Right hindlimb (tissue), 1 donor: ENCODE data around the gene SKI.

Experiments used
- DNase-seq: peaks from one replicate; pipeline ENCODE4 v3.0.0-alpha.2; 2018

The SKI gene

DNA sequence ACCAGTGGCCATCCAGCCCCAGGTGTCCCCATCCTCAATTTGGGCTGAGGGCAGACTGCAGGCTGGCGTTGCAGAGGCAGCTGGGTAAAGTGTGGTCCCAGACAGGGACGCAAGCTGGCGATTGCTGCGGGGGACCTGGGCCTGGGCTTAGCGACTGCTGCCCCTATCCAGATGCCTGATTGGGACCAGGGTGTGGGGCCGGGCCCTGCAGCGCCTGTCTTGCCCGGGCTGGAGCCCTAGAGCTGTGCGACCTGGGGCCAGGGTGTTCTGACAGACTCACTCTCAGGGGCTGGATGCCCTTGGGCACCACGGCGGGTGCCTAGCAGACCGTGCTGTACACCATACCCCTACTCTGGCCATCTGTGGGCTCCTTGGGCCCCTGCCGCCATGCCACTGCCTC, 17.3 kb upstream of the SKI start:
- DNase-seq = peak; percentile 28

DNA sequence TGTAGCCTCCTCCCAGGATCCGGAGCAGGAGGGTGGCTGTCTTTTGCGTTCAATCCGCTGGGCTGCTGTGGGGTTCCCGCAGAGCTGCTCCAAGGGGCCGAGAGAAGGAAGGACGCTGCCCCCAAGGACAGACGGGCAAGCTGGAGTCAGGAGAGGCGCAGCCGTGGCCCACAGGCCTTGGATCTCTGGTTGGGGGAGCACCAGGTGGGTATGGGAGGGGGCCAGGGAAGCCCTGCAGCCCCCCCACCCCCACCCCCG, 15.9 kb upstream of the SKI start:
- no peak for DNase-seq

DNA sequence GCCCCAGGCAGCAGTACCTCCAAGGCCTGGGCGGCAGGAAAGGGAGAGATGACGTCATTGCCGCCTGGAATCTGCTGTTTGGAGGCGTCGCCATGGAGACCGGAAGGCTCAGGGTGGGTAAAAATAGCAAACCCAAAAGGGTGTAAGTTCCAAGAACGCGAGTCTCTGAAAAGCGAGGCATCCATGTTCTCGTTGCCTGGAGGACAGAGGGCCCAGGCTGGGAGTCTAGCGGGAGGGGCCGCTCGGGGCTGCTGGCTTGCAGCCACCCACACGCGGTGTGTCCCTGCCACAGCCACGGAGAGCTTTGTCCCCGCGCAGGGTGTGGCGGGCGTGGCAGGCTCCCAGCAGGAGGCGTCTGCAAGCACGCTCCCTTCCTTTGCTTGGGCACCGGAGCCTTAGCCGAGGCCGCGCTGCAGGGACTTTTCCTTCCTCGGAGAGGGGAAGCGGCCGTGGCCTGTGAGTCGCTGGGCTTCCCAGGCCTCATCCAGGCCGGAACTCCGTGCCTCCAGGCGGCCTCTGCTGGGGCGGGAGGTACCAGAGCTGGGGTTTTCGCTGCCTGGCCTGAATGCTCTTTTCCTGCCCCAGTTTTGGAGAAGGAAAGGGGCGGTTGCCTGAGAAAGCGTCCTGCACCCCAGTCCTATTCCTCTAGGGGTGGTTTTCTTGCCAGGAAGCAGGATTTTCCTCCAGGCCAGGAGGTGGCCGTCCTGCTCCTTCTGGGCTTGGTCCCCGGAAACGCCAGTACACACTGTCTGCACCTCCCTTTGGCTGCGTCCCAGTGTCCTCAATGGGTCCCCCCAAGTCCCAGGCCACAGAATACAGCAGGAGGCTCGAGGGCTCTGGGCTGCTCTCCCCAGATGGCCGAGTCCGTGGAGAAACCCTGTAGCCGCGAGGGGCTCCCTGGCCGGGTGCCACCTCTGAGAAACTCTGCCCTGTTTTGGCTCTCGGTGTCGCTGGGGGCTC, 15.3 kb upstream of the SKI start:
- peak; percentile 96 for DNase-seq

DNA sequence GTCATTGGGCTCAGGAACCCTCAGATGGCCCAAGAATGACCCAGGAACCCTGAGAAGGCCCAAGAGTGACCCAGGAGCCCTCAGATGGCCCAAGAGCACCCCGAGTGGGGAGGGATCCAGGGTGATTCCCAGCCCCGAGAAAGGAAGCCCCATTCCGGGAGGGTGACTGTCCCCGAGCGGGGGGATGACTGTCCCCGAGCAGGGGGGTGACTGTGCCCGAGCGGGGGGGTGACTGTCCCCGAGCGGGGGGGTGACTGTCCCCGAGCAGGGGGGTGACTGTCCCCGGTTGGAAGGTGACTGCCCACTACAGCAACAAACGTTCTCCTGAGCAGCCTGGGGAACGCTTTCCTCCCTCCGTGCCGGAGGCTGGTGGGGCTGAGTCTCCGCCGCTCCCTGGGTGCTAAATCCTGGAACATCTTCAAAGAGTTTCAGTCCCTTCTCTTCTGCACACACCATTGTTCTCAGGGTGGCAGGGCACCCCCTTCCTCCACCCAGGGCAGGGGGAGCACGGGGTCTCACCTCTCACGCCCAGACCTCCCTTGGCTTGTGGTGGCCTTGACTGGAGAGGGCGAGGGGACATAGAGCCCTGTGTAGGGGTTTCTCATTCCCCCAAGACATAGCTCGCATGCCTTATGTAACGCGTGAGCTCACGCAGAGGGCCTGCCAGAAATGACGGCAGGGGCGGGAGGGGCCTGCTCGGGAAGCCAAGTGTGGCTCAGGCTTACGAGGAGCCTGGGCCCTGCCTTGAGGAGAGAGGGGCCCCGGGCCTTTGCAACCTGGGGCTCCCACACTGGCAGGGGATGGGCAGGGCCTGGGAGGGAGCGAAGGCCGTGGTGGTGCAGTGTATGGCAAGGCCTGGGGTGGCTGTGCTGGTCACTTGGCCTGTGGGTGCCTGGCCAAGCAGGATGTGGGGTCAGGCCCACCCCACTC, 14.3 kb upstream of the SKI start:
- DNase-seq = peak; percentile 93

DNA sequence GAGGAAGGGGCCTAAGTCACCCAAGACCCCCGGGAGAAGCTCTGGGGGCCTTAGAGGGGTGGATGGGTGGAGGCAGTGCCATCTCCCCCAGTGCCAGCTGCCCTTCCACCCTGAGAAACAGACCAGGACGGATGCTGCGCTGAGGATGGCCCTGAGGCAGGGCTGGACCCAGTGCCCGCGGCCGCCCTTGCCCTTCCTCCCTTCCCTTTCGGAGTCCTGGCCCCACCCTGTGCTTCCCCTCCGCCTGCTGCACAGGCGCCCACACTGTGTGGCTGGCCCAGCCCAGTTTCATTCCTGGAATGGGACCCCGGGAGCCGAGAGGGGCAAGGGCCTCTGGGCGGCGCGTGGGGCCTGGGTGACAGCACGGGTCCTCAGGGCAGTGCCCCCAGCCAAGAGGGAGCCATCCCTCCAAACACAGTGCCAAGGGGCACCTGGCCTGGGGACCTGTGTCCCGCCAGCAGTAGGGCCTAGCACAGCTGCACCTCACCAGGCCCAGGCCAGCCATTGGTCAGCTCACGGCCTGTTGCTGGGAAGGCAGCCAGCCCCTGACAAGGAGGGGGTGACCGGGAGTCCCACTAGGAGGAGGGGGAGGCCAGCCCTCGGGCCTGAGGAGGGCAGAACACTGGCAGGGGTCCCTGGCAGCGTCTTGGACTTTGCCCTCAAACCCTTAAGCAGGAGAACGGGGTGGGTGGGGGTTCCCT, 13.4 kb upstream of the SKI start:
- peak; percentile 78 for DNase-seq

DNA sequence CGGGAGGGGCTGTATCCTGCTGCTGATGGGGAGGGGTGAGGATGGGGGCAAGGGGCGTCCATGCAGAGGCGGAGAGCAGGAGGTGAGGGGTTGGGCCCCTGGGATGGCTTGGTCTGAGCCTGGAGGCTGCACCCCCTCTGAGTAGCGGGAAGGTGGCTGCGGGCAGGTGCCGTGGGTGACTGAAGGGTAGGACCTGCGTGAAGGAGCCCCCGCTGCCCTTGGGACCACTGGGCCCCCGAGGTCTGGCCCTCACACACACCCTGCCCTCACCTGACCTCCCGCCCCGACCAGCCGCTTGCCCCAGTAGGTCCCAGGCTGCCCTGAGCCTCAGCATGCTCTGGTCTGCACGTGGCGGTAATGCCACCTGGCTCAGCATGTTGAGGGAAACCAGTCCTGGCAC, 12.8 kb upstream of the SKI start:
- DNase-seq = peak; percentile 29

DNA sequence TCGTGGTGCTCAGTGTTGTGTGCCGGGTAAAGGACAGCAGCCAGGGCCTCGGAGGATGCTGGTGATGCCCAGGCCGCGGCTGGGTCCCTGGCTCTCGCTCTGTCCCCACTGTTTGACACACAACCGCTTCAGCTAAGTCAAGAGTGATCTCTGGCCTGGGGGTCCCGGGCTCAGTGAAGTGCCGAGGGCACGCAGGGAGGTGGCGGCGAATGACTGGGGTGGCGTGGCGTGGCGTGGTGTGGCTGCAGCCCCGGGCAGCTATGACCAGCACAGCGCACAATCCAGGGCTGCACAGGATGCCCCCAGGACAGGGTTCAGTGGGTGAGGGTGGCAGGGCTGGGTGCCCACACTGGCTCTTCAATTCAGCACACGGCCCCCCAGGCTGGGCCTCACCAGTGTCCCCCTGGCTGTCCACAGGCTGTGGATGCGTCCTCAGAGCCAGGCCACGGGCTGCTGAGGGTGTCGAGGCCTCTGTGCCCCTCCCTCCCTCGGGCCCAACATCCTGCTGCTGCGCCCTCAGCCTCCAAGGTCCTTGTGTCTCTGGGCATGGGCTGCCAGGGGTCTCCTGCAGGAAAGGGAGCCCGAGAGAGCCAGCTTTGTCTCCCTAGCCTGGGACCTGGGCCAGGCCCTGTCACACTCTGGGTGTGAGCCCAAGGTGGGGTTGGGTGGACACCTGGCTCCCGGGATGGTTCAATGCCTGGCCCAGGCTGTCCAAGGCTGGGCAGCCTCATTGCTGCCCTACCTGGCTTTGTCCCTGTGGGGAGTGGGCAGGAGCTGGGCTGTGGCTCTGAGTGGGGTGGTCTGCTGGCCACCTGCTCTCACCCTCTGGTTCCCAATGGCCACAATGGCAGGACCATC, 12.0 kb upstream of the SKI start:
- peak; percentile 17 for DNase-seq

DNA sequence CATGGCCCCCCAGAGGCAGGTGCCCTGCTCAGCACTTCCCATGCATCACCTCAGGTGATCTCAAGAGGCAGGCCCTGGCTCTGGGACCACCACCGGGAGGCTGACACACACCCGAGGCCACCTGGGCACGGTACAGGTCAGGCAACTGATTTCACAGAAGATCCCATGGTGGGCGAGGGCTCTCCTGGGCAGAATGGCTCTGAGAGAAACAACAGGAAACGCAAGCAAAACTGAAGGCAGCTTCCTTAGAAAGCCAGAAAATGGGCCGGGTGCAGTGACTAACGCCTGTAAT, 11.4 kb upstream of the SKI start:
- DNase-seq = peak; percentile 26

DNA sequence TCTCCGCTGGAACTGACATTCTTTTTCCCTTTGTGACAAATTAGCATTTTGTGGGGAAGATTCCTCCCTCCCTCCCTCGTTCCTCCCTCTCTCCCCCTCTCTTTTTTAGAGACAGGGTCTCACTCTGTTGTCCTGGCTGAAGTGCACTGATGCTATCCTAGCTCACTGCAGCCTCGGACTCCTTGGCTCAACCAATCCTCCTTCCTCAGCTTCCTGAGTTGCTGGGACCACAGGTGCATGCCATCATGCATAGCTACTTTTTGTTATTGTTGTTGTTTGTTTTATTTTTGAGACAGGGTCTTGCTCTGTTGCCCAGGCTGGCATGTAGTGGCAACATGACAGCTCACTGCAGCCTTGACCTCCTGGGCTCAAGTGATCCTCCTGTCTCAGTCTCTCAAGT, 6.8 kb upstream of the SKI start:
- no peak for DNase-seq

DNA sequence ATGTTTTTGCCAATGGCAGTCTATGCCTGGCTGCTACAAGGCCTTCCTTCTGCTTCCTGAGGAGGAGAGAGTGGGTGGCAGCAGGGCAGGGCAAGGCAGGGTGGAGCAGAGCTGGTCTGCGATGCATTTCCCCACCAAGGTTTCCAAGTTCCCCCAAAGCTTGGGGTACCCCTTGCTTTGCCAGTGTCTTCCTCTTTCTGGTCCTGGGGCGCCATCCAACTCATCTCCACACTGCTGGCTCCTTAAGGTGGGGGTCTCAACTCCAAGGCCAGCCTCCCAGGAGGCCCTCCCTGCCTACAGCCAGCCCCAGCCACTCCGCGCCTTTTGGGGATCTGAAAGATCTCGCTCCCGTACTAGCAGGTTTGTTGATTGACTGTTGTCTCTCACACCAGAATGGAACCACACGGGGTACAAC, 3.9 kb upstream of the SKI start:
- no peak for DNase-seq

DNA sequence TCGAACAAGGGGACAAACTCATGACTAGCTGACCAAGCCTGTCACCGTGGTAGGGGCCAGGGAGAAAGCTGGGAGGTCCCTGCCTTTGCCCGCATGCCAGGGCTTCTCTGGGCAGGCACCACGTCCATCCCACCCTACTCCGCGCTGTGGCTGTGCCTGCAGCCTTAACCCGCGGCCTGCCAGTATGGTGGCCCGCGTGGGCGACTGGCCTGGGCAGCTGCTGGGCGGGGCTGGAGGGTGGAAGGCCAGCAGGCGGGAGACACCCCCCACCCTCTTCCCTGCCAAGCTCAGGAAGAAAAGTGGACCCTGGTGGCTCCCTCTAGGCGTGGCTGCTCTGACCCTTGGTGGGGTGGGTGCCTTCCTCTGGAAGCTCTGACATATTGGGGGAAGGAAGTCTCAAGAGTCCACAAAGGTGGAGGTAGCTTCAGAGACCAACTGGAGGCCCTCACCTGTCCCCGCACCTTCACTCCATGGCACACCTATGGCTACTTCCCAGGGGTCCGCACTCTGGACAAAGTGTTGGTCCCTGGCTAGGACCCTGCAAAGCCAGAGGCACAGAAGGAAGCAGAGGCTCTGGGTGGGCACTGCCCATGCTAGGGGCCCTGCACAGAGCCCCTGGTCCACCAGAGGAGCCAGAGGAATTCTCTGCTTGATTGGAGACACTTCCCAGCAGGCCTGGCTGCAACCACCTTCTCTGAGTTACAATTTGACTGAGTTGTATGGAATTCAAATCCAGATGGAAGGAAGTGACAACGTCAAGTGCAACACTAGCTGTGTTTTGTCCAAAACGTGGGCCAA, 3.3 kb upstream of the SKI start:
- peak; percentile 32 for DNase-seq

DNA sequence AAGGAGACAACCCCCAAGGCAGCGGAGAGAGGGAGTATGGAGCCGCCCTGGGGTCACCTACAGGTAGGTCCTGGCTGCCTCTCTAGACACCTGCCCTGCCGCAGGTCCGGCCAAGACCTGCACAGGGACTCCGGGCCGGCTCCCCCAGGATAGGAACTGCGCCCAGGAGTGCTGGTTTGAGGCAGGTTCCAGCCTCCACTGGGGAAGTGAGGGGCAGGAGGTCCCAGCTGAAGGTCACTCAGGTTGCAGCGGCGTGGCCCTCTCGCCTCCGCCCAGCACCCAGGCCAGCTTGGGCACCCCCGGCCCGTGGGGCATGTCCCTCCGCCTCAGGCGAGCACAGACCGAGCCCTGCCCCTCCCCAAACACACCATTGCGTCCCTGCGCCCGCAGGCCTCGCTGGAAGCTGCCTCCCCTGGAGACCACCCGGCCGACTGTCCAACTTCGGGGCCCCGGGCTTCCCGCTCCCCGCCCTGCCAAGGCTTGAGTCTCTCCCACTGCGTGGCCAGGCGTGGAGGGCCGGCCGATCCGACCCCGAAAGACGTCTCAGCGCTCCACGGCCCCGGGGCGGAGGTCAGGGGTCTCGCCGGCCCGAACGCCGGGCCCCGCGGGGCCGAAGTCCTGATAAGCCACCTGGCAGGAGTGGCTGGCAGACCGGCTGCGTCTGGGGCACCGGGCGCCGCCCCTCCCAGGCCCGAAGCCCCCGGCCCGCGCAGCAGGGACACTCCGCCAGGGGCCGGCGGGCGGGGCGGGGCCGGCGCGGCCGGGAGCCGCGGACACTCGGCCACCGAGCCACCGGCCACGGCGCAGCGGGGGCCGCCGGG, 1.4 kb upstream of the SKI start:
- peak; percentile 57 for DNase-seq

DNA sequence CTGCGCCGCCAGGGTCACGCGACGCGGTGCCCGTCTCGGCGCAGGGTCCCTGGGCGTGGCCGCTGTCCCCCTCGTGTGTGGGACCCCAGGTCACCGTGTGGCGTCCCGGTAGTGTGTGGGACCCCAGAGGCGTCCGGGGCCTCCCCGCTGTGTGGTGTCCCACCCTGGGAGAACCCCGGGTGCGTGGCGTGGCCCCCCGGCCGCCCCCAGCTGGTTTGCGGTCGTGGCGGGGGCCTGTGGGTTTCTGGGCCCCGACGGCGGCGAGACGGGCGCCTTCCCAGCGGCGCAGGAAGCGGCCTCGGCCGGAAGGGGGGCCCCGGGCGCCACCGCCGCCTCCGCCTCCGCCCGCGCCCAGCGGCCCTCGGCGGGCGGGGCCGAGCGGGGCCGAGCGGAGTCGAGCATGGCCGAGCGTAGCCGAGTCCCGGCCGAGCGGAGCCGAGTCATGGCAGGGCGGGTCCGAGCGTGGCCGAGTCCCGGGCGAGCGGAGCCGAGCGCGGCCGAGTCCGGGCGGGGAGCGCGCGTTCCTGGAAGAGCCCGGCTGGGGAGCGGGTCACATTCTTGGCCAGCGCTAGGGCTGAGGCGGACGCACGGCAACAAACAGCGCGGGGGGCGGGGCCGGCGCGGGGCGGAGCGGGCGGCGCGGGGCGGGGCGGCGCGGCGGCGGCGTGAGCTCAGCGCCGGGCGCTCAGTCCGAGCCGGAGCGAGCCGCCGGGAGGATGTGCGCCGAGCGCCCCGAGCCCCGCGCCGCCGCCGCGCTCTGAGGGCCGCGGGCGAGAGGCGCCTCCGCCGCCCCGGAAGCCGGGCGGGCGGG, 568 bp upstream of the SKI start:
- peak; percentile 99 for DNase-seq

DNA sequence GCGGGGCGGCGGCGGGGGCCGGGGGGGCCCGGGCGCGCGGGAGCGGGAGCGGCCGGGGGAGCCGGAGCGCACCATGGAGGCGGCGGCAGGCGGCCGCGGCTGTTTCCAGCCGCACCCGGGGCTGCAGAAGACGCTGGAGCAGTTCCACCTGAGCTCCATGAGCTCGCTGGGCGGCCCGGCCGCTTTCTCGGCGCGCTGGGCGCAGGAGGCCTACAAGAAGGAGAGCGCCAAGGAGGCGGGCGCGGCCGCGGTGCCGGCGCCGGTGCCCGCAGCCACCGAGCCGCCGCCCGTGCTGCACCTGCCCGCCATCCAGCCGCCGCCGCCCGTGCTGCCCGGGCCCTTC, 546 bp downstream of the SKI start:
- peak; percentile 36 for DNase-seq

DNA sequence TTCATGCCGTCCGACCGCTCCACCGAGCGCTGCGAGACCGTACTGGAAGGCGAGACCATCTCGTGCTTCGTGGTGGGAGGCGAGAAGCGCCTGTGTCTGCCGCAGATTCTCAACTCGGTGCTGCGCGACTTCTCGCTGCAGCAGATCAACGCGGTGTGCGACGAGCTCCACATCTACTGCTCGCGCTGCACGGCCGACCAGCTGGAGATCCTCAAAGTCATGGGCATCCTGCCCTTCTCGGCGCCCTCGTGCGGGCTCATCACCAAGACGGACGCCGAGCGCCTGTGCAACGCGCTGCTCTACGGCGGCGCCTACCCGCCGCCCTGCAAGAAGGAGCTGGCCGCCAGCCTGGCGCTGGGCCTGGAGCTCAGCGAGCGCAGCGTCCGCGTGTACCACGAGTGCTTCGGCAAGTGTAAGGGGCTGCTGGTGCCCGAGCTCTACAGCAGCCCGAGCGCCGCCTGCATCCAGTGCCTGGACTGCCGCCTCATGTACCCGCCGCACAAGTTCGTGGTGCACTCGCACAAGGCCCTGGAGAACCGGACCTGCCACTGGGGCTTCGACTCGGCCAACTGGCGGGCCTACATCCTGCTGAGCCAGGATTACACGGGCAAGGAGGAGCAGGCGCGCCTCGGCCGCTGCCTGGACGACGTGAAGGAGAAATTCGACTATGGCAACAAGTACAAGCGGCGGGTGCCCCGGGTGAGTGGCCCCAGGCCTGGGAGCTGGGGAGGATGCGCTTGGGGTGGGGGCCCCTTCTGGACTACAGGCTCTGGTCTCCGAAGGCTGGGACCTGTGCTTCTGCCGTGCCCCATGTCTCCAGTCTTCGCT, 1.1 kb downstream of the SKI start:
- peak; percentile 74 for DNase-seq

DNA sequence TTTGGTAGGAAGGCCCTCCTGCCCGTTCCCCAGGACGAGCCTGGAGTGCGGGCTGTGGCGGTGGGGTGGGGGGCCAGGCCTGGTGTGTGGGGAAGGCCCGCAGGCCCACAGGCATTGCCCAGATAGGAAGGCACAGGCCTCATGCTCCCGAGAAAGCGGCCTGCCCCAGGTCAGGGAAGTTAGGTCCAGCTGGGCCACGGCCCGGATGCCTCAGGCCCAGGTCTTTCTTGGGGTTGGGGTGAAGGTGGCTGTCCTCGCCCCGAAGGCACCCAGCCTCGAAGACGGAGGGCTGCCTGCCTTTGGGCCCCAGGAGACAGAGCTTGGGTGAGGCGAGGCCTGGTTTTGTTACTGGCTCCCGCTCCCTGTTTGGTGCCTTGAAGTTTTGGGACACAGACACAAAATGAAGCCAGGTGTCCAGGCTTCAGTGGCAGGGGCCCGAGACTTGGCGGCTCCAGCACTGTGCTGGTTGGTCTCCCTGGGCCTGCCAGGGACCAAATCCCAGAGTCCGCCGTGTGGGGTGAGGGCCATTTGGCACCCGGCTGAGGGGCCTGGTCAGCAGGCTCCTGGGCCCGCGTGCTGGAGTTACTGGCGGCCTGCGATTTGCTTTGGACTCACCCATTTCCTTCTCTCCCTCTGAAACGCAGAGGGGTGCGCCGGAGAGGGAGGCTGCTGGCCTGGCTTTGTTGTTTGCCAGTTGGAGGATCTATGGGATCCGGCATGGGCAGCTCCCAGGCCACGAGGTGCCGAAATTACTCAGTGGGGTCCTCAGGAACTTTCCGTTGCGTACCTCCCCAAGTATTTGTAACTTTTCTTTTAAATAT, 2.0 kb downstream of the SKI start:
- peak; percentile 62 for DNase-seq

DNA sequence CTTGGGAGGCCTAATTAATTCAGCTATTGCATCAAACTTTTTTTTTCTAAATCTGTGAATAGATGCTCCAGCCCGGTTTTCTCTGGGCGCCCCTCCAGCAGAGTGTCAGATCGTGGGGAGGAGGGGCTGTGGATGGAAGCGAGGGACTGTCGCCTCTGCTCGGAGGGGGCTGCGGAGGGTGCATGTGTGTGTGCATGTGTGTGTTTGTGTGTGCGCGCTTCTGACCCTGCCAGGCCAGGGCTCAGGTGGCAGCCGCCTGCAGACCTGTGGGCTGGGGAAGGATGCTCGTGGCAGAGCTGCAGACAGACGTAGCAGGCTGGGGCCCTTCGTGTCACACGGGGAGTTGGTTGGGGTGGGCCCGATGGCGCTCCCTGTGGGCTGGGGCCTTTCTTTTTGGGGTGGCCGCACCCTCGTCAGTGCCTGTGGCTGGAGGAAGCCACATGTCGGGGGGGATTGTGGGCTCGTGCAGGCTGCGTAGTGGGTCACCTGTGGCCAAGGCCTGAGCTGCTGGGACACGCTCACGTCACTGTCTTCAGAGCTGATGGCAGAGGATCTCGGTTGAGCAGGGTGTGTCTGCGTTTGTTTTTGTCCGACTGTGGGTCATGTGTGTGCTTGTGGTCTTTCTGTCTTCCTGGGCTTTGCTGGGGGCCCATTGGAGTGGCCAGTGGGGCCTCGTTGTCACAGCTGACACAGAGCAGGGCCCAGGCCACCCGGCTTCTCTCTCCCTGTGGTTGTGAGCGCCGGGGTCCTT, 2.8 kb downstream of the SKI start:
- DNase-seq = peak; percentile 43
